Testis (tissue), 2 donors: ENCODE data around the gene VWA3B.

Experiments used
- POLR2A ChIP-seq: fragments of 450-650 bp; IDR thresholded peaks from one replicate; pipeline ENCODE4 v1.6.1; 2017; ENCODE audit warnings: antibody characterized with exemption, mild to moderate bottlenecking, moderate library complexity
- TF ChIP-seq, protein P1 (sequence below), 3 experiments: fragments of 450-650 bp in 2 of 3; fragments of 200-600 bp in 1 of 3; sonication (generic) in 1 of 3; IDR thresholded peaks; one replicate each; pipeline ENCODE4 v1.5.1; 2016 to 2019; ENCODE audit warnings: antibody characterized with exemption in 3 of 3, mild to moderate bottlenecking in 2 of 3, moderate library complexity in 1 of 3

DNA sequence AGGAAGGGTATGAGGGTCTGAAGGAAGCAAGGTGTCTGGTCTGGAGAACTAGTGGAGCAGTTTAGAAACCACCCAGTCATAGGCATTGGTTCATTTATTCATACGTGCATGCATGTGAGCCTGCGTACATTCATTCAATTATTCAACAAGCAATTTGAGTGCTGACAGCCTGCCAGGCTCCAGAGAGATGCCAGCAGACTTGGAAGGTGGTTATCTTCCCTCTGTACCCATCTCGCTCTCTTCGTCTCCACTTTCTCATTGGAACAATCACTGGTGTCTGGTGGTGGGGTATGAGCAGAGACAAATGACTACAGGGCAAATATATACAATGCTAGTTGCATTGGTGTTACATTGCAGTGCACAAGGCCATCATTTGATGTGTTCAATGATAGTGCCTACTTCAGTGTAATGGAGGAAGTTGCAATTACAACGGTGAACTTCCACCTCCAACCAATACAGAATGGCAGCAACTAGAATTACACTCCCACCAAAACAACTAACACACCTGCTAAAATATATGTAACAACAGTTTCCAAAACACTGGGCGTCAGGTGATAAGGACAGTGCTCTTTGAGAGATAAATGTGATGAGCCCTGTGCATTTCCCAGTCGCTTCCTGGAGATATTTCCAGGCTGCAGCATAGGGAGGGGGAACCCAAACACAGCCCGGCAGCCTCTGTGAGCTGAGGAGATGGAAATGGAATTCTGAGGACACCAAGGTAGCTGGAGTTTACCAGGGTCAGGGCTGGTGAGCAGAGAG is 226.7 kb downstream of the VWA3B start:
- TF ChIP-seq POLR2A, result no peak
- TF ChIP-seq, protein P1, sequence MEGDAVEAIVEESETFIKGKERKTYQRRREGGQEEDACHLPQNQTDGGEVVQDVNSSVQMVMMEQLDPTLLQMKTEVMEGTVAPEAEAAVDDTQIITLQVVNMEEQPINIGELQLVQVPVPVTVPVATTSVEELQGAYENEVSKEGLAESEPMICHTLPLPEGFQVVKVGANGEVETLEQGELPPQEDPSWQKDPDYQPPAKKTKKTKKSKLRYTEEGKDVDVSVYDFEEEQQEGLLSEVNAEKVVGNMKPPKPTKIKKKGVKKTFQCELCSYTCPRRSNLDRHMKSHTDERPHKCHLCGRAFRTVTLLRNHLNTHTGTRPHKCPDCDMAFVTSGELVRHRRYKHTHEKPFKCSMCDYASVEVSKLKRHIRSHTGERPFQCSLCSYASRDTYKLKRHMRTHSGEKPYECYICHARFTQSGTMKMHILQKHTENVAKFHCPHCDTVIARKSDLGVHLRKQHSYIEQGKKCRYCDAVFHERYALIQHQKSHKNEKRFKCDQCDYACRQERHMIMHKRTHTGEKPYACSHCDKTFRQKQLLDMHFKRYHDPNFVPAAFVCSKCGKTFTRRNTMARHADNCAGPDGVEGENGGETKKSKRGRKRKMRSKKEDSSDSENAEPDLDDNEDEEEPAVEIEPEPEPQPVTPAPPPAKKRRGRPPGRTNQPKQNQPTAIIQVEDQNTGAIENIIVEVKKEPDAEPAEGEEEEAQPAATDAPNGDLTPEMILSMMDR (IDR thresholded peaks at IDR 0.05), result no peak
